22Rv1 (cell line): ENCODE results near the gene SIX1.

Source experiments
- ZFX ChIP-seq: fragments of 450-650 bp; IDR thresholded peaks from 2 replicates; pipeline ENCODE4 v1.6.1; 2017; ENCODE audit warnings: antibody characterized with exemption, borderline replicate concordance
- TF ChIP-seq, protein P1 (sequence below): fragments of 450-650 bp; IDR thresholded peaks from 2 replicates; pipeline ENCODE4 v1.5.1; 2017; ENCODE audit warnings: mild to moderate bottlenecking

DNA sequence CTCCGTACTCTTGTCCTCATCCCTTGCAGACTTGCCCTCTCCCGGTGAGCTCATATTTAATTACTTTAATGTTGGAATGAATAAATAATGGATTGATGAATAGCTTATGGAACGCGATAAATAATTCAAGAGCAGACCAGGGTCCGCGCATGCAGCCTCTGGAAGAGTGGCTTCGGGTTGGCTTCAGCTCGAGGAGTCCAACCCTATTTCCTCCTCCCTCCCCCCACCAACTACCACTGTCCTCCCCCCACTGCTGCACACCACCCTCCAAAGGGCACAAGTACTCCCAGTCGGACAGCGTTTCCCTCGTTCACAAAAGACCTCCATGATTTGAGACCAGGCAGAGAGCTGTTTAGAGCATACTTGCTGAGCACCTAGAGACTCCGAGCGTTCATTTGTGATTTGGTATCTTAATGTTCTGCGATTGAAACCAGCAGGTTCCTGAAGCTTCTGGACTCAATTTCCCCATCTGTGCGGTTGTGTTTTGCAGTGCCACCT, 647 bp upstream of the SIX1 start:
- TF ChIP-seq, protein P1, sequence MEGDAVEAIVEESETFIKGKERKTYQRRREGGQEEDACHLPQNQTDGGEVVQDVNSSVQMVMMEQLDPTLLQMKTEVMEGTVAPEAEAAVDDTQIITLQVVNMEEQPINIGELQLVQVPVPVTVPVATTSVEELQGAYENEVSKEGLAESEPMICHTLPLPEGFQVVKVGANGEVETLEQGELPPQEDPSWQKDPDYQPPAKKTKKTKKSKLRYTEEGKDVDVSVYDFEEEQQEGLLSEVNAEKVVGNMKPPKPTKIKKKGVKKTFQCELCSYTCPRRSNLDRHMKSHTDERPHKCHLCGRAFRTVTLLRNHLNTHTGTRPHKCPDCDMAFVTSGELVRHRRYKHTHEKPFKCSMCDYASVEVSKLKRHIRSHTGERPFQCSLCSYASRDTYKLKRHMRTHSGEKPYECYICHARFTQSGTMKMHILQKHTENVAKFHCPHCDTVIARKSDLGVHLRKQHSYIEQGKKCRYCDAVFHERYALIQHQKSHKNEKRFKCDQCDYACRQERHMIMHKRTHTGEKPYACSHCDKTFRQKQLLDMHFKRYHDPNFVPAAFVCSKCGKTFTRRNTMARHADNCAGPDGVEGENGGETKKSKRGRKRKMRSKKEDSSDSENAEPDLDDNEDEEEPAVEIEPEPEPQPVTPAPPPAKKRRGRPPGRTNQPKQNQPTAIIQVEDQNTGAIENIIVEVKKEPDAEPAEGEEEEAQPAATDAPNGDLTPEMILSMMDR, result no peak
- no peak for TF ChIP-seq ZFX
